Stimulated activated naive CD8-positive, alpha-beta T cell treated with anti-CD3 and anti-CD28 coated beads, Interleukin-15, amount 100 ng/mL, for 72 hours (primary cell): Measurements from ENCODE around the gene C19orf85.

Experiments used
- ATAC-seq: fragments of 150-1000 bp; cut with Tn5 transposase; 2 replicates; pipeline ENCODE4 v1.10.0; 2021; ENCODE audit warnings: mild to moderate bottlenecking, moderate library complexity
- DNase-seq, 2 donors: peaks; one replicate each; pipeline ENCODE4 v3.0.0; 2021 to 2022
- H3K27ac Mint-ChIP-seq, 2 donors: one replicate each; pipeline ENCODE4 v1.8.0; 2022; ENCODE audit warnings: mild to moderate bottlenecking in 2 of 2, mixed read lengths in 2 of 2, moderate library complexity in 2 of 2
- H3K27me3 Mint-ChIP-seq: one replicate; pipeline ENCODE4 v1.8.0; 2022; ENCODE audit warnings: mixed read lengths
- H3K4me1 Mint-ChIP-seq: one replicate; pipeline ENCODE4 v1.8.0; 2022; ENCODE audit warnings: mild to moderate bottlenecking, mixed read lengths
- H3K4me3 Mint-ChIP-seq, 2 donors: one replicate each; pipeline ENCODE4 v1.8.0; 2022; ENCODE audit warnings: mild to moderate bottlenecking in 2 of 2, mixed read lengths in 2 of 2, moderate library complexity in 1 of 2
- H3K9me3 Mint-ChIP-seq, 2 donors: one replicate each; pipeline ENCODE4 v1.8.0; 2022; ENCODE audit warnings: mixed read lengths in 2 of 2

C19orf85 gene

GRCh38 chr19:55483706-55484592, 19.4 kb upstream of the C19orf85 start:
- ATAC-seq (no peak), DNase-seq (no peak)
- Mint-ChIP-seq H3K4me1 (peaks cover 51% of the 10 kb centered on the region), H3K9me3 (no peaks in the 10 kb centered on the region), H3K4me3 (peak overlapping the region; percentile 87), H3K27ac (no peak overlapping the region), H3K27me3 (no peaks in the 10 kb centered on the region)

DNA sequence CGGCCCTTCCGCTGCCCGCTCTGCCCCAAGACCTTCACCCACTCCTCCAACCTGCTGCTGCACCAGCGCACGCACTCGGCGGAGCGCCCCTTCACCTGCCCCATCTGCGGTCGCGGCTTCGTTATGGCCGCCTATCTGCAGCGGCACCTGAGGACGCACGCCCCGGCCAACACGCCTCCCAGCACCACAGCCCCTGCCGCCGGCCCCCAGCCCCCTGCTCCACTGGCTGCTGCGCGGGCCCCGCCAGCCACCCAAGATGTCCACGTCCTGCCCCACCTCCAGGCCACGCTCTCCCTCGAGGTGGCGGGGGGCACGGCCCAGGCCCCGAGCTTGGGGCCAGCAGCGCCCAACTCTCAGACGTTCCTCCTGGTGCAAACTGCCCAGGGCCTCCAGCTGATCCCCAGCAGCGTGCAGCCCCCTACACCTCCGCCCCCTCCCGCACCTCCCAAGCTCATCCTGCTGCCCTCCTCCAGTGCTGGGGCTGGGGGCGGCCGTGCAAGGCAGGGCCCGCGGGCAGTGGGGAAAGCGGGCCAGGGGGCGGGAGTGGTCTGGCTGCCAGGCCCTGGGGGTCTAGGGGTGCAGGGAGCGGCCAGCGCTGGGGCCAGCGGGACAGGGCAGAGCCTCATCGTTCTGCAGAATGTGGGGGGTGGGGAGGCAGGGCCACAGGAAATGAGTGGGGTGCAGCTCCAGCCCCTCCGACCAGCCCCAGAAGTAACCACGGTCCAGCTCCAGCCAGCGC, 18.6 kb upstream of the C19orf85 start:
- Mint-ChIP-seq H3K27ac (no peak overlapping the region), H3K9me3 (no peaks in the 10 kb centered on the region), H3K27me3 (no peaks in the 10 kb centered on the region), H3K4me1 (peaks cover 54% of the 10 kb centered on the region), H3K4me3 (peak overlapping the region in 1 of 2 donors; percentile 48)
- ATAC-seq (no peak), DNase-seq (no peak)

GRCh38 chr19:55482156-55482961, 17.8 kb upstream of the C19orf85 start:
- no peak overlapping the region for H3K4me3 Mint-ChIP-seq

DNA sequence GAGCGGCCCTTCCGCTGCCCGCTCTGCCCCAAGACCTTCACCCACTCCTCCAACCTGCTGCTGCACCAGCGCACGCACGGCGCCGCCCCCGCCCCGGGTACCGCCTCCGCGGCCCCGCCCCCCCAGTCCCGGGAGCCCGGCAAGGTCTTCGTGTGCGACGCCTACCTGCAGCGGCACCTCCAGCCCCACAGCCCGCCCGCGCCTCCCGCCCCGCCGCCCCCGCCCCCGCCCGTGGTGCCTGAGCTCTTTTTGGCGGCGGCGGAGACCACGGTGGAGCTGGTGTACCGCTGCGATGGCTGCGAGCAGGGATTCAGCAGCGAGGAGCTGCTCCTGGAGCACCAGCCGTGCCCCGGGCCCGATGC, 17.2 kb upstream of the C19orf85 start:
- H3K9me3 Mint-ChIP-seq = no peaks in the 10 kb centered on the region
- no peak overlapping the region for H3K27ac Mint-ChIP-seq
- ATAC-seq (no peak), DNase-seq (no peak)
- H3K27me3 Mint-ChIP-seq = no peaks in the 10 kb centered on the region
- H3K4me1 Mint-ChIP-seq = peaks cover 52% of the 10 kb centered on the region
- H3K4me3 Mint-ChIP-seq = no peak overlapping the region

More at GRCh38 chr19:55482156-55482961, 17.8 kb upstream of the C19orf85 start:
- H3K27me3 Mint-ChIP-seq = no peaks in the 10 kb centered on the region
- ATAC-seq (no peak), DNase-seq (no peak)
- no peaks in the 10 kb centered on the region for H3K9me3 Mint-ChIP-seq
- H3K27ac Mint-ChIP-seq = no peak overlapping the region
- peaks cover 53% of the 10 kb centered on the region for H3K4me1 Mint-ChIP-seq

GRCh38 chr19:55481148-55481793, 16.7 kb upstream of the C19orf85 start:
- ATAC-seq (no peak), DNase-seq (no peak)
- Mint-ChIP-seq H3K27me3 (no peaks in the 10 kb centered on the region), H3K4me3 (no peak overlapping the region), H3K4me1 (peaks cover 50% of the 10 kb centered on the region), H3K9me3 (no peaks in the 10 kb centered on the region), H3K27ac (no peak overlapping the region)

- H3K27ac Mint-ChIP-seq = peak overlapping the region in 1 of 2 donors; percentile 4
- no peaks in the 10 kb centered on the region for H3K9me3 Mint-ChIP-seq
- ATAC-seq (no peak), DNase-seq (no peak)
- peaks cover 49% of the 10 kb centered on the region for H3K4me1 Mint-ChIP-seq
- H3K4me3 Mint-ChIP-seq = peak overlapping the region in 1 of 2 donors; percentile 18
- H3K27me3 Mint-ChIP-seq = no peaks in the 10 kb centered on the region
Measured at GRCh38 chr19:55479451-55480230, 15.1 kb upstream of the C19orf85 start.

- peak overlapping the region in 1 of 2 donors; percentile 49 for H3K27ac Mint-ChIP-seq
- no peak for ATAC-seq
- H3K27me3 Mint-ChIP-seq = no peaks in the 10 kb centered on the region
- peak overlapping the region in 1 of 2 donors; percentile 18 for H3K4me3 Mint-ChIP-seq
- H3K9me3 Mint-ChIP-seq = no peaks in the 10 kb centered on the region
- no peak for DNase-seq
- peaks cover 44% of the 10 kb centered on the region for H3K4me1 Mint-ChIP-seq
Measured at GRCh38 chr19:55479045-55479444, 14.5 kb upstream of the C19orf85 start.

DNA sequence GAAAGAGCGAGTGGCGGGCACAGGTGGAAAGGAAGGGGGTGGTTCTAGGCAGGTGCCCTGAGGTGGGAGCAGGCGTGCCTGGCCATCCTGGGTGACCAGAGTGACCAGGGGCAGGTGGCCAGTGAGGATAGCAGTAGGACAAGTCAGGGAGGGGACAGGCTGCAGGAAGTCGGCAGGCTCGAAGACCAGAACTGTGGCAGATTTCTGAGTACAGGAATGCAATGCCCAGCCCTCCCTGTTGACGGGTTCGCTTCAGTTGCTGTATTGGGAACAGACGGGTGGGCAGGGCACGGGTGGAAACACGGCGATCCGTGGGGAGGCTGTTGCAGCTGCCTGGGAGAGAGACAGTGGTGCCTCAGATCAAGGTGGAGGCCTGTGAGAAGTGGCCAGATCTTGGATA, 13.8 kb upstream of the C19orf85 start:
- Mint-ChIP-seq H3K4me3 (peak overlapping the region; percentile 95 to 96), H3K9me3 (no peaks in the 10 kb centered on the region), H3K4me1 (peaks cover 44% of the 10 kb centered on the region), H3K27me3 (no peaks in the 10 kb centered on the region), H3K27ac (peak overlapping the region; percentile 33 to 64)
- no peak for DNase-seq
- ATAC-seq = no peak

- peak overlapping the region; percentile 14 to 33 for H3K27ac Mint-ChIP-seq
- ATAC-seq = no peak
- no peaks in the 10 kb centered on the region for H3K27me3 Mint-ChIP-seq
- H3K4me3 Mint-ChIP-seq = peak overlapping the region; percentile 95 to 96
- H3K9me3 Mint-ChIP-seq = no peaks in the 10 kb centered on the region
- no peak for DNase-seq
- peaks cover 44% of the 10 kb centered on the region for H3K4me1 Mint-ChIP-seq
Measured at GRCh38 chr19:55477905-55478304, 13.4 kb upstream of the C19orf85 start.

GRCh38 chr19:55476100-55476775, 11.7 kb upstream of the C19orf85 start, which contains the start of gene ZNF628:
Gene ZNF628 (plus strand): TSS chr19:55476617. CDS start chr19:55479911, 3,294 bp downstream.
- Mint-ChIP-seq H3K27ac (peak within 1 kb of the TSS; percentile 88 to 97), H3K4me3 (peak within 1 kb of the TSS; percentile 96 to 97), H3K4me1 (peaks cover 44% of the 10 kb centered on the region), H3K9me3 (no peaks in the 10 kb centered on the region), H3K27me3 (no peaks in the 10 kb centered on the region)
- DNase-seq (peak; percentile 97 to 98), ATAC-seq (peak; percentile 95)

DNA sequence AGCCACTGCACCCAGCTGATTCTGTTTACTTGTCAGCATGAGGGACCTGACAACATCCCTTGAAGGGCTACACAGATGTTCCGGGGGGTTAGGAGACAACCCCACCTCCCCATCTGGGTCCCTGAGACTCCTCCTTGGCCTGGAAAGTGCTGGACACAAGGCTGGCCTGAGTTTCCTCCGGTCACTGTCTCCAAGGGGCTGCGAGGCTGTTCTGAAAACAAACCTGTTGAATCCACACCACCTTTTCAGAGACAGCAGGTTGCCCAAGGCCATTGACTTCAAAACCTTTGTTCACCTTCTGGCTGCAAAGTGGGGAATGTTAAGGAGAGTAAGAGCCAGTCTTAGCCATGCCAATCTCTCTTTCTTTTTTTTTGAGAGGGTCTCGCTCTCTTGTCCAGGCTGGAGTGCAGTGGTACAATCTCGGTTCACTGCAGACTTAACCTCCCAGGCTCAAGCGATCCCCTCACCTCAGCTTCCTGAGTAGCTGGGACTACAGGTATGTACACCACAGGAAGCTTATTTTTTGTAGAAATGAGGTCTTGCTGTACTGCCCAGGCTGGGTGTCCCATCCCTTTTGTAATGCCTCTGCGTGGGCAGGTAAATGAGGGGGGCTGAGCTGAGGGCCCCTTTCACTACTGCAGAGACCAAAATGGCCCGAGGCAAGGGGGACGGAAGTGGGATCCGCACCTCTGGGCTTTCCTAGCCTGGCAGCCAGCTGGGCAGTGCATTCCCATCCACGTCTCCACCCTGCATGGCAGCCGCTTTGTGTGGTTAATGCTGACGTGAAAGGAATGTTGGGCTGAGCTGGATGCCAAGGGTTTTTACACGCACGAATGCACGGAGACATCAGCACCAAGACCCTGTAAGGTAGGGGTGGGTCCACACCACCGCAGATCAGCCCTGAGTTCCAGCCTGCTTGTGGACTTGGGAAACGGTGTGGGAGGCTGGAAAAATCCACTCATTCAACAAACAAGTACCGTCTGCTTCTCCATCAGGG, 10.0 kb upstream of the C19orf85 start:
- peaks cover 38% of the 10 kb centered on the region for H3K4me1 Mint-ChIP-seq
- ATAC-seq = no peak
- no peak overlapping the region for H3K27ac Mint-ChIP-seq

GRCh38 chr19:55473225-55474012, 8.9 kb upstream of the C19orf85 start:
- H3K27ac Mint-ChIP-seq = no peak overlapping the region
- no peaks in the 10 kb centered on the region for H3K27me3 Mint-ChIP-seq
- DNase-seq (no peak), ATAC-seq (no peak)
- H3K9me3 Mint-ChIP-seq = no peaks in the 10 kb centered on the region
- no peak overlapping the region for H3K4me3 Mint-ChIP-seq
- H3K4me1 Mint-ChIP-seq = peaks cover 26% of the 10 kb centered on the region

More for the DNA sequence above, 10.0 kb upstream of the C19orf85 start:
- Mint-ChIP-seq H3K9me3 (no peaks in the 10 kb centered on the region), H3K27me3 (no peaks in the 10 kb centered on the region), H3K4me3 (peak overlapping the region in 1 of 2 donors; percentile 96)
- no peak for DNase-seq
